ENCODE measurements around the gene HRNR.
A peak's percentile ranks its signal among the peaks of the same experiment; 100 is the strongest.
"Not testable (repeated sequence)": the region's sequence is repeated elsewhere in the genome, so short reads cannot be mapped to it uniquely, and the experiment has no call there.

Gene HRNR

DNA sequence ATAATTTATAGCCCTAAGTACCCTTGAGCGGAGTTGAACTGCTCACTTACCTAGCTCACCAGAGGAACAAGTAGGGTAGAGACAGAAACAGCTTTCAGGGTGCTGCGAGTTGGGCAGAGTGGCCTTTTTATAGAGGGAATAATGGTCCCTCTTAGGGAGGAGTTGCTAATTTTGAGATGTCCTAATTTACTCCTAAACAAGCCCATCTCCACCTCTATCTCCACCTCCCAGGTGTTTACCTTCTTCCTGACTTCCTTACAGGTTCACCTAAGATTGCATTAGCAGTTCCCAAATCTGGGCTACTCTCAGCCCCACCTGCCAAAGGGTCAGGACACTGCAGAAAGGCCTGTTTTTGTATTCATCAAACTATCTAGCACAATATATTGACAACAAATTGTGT is at the start of gene HRNR:
TSS of gene HRNR (minus strand) at position 101 of the 400 bp plus-strand sequence. CDS start 940 bp downstream, outside the sequence.
- DNase-seq (ENCODE audit: low spot score), result no peak
- no peak for FAIRE-seq

DNA sequence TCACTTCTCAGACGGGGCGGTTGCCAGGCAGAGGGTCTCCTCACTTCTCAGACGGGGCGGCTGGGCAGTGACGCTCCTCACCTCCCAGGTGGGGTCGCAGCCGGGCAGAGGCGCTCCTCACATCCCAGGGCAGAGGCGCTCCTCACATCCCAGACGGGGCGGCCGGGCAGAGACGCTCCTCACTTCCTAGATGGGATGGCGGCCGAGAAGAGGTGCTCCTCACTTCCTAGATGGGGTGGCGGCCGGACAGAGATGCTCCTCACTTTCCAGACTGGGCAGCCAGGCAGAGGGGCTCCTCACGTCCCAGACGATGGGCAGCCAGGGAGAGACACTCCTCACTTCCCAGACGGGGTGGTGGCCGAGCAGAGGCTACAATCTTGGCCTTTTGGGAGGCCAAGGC is 32.4 kb upstream of the HRNR start:
- DNase-seq (ENCODE audit: low spot score); FAIRE-seq: not testable (repeated sequence)

DNA sequence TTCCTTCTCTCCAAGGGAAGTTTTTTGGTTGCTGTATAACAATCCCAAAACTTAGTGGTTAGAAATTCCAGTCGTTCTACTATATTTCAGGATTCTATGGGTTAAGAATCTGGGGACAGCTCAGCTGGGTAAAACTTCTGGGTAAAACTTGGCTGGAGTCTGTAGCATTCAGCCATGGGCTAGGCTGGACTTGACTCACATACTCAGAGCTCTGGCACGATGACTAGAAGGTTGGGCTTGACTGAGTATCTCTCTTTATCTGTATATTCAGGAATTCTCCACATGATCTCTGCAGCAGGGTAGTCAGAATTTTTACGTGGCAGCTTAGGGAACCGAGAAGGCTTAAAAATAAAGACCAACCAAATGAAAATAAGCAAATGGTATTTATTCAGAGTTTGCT is 28.2 kb upstream of the HRNR start:
- FAIRE-seq, result no peak
- DNase-seq (ENCODE audit: low spot score), result no peak

DNA sequence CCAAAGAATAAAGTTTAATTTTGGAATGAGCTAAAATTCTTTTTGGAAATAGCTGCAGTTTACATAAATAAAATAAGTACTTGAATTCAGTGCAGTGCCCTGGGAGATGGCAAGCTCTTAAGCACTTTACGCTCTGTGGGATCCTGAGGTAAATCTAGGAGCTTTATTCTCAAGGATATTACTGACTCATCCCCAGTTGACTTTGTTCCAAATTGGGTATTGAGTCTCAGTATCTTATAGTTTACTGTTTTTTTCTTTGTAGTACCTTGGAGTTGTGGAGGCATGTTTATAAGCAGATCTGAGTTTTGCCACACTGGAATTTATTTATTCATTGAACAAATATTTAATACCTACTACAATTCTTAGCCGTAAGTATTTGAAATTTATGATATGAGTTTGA is 27.4 kb upstream of the HRNR start:
- FAIRE-seq (no peak), DNase-seq (ENCODE audit: low spot score) (no peak)

DNA sequence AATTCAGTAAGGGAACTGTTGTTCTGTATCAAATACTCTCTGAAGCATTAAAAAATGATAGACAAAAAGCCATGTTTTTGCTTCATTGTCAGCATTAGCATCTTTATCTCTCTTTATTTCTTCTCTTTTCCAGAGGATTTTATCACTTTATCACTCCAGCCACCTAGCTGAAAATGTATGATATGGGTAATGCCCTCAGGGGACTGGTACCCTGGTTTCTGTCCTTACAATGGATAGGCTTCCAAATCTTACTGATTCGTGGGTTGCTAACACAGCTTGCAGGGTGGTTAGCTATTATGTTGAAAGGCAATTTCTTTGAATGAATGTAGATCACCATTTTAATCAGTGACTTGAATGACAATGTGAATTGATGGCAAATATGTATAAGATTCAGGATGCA is 23.3 kb upstream of the HRNR start:
- no peak for FAIRE-seq

DNA sequence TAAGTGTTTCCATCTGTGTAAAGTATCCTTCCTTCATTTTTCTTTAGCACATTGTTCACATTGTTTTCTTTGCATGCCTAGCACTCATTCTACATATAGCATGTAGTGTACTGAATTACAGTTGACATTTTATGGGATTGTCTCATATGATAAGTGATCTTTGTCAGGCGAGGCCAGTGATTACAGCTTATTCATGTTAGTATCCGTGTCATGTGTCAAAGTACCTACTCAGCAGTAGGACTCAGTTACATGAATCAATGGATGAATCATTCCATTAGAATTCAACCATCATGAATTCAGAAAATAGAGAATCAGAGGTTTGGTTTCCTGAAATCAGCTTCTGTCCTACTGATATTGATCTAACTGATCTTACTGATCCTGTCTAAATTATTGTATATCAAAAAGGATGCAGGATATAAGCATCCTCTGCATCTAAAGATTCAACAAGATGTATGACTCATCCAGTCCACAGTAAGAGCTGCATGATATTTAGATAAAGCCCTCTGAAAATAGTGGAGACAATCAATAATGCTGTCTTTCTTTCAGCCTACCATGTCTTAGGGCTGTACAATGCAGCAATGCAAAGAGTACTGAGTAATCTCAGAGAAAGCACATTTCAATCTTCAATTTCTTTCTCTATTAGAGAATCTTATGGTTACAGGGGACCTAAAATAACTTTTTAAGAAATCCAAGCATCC is 20.7 kb upstream of the HRNR start:
- FAIRE-seq (peak; percentile 72), DNase-seq (ENCODE audit: low spot score) (peak; percentile 21)

More for the DNA sequence above, 23.3 kb upstream of the HRNR start:
- no peak for DNase-seq (ENCODE audit: low spot score)

DNA sequence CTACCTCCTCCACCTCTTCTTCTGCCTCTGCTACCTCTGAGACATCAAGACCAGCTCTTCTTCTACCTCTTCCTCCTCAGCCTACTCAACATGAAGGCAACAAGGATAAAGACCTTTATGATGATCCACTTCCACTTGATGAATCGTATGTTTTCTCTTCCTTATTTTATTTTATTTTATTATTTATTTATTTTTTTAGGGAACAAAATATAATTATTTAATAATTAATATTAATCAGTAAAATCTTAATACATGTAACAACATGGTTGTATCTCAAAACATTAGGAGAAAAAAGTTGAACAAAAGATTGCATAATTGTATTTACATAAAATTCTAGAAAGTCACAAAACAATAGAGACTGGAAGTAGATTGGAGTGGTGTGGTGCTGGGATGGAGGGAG is 13.1 kb upstream of the HRNR start:
- no peak for FAIRE-seq
- DNase-seq (ENCODE audit: low spot score), result no peak

DNA sequence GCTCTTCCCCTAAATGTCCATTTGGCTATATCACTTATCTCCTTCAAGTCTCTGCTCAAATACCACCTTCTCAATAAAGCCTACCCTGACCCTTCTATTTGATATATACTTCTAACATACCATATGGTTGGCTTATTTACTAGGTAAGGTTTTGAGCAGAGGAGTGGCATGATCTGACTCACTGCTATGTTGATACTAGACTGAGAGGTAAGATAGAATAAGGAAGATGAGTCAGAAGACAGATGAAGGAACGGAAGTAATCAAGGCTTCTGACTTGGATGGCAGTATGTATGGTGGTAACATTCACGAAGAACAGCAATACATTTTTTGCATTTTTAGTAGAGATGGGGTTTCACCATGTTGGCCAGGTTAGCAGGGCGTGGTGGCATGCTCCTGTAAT is 4.8 kb upstream of the HRNR start:
- FAIRE-seq (no peak), DNase-seq (ENCODE audit: low spot score) (no peak)

DNA sequence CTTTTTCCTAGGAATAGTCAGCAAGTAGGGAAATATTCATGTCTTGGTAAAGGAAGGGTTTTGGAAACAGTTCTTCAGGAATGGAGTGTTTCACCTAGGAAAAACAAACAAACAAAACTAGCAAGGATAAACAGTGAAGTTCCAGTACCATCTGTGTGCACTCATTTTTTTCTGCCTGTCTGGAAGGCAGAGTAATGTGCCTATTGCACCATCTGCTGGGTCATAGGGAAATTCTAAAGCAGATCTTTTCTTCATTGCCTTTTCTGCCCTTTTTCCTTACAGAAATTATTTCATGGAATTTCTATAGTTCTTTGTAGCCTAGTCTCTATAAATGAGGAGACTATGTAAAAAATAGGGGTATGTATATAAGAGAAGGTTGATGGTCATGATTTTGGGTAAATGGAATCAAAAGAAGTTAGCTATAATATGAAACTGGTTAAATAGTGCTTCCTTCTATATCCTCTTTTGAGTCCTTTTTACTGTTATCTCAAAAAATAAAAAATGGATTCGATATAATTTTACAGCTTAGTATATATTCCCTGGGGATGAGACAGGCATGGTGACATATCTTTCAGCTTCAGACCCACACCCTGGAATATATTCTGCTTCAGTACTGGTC is 3.4 kb upstream of the HRNR start:
- peak; percentile 7 for DNase-seq (ENCODE audit: low spot score)

DNA sequence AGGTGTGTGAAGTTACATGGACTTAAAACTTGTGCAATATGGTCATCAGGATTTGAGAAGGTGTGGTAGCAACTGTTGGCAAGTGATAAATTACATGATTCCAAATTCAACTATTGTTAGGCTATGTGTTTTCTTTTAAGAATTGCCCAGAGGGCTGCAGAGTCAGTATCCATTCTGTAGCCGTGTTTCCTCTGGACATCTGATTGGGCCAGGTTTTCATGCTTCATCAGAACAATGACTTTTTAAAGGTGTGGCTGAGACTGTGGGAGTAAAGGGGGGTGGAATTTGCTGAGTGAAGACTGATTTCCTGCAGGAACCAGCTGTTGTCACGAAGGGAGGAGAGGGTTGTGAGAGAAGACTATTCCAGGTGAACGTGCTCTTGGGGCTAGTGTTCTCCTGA is 1.7 kb upstream of the HRNR start:
- no peak for DNase-seq (ENCODE audit: low spot score)
- FAIRE-seq, result no peak

More for the DNA sequence above, 3.4 kb upstream of the HRNR start:
- no peak for FAIRE-seq

DNA sequence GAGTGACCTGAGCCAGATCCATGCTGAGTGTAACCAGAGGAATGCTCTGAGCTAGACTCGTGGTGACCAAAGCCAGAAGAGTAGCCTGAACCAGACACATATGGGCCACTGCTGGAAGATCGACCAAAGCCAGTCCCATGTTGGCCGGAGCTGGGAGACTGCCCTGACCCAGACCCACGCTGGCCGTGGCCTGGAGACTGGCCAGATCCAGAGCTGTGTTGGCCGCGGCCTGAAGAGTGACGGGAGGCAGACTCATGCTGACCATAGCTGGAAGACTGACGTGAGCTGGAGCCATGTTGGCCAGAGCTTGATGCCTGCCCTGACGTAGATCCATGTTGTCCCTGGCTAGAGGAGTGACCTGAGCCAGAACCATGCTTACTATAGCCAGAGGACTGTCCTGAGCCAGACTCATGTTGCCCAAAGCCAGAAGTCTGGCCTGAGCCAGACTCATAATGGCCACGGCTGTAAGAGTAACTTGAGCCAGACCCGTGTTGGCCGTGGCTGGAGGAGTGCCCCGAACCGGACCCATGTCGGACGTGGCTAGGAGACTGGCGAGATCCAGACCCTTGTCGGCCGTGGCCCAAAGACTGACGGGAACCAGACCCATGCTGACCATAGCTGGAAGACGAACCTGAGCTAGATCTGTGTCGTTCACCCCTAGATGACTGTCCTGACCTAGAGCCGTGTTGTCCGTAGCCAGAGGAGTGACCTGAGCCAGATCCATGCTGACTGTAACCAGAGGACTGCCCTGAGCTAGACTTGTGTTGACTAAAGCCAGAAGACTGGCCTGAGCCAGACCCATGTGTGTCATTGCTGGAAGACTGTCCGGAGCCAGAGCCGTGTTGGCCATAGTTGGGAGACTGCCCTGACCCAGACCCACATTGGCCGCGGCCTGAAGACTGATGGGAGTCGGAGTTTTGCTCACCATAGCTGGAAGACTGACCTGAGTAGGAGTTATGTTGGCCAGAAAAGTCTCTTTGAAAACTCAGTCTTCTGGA is 3.5 kb downstream of the HRNR start:
- DNase-seq (ENCODE audit: low spot score) (no peak), FAIRE-seq (no peak)

DNA sequence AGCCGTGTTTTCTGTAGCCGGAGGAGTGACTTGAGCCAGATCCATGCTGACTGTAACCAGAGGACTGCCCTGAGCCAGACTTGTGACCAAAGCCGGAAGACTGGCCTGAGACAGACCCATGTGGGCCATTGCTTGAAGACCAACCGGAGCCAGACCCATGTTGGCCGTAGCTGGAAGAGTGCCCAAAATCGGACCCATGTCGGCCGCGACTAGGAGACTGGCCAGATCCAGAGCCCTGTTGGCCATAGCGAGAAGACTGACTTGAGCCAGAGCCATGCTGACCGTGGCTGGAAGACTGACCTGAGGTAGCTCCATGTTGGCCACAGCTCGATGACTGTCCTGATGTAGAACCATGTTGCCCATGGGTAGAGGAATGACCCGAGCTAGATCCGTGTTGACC is 4.6 kb downstream of the HRNR start:
- not testable (repeated sequence) for FAIRE-seq; DNase-seq (ENCODE audit: low spot score)

DNA sequence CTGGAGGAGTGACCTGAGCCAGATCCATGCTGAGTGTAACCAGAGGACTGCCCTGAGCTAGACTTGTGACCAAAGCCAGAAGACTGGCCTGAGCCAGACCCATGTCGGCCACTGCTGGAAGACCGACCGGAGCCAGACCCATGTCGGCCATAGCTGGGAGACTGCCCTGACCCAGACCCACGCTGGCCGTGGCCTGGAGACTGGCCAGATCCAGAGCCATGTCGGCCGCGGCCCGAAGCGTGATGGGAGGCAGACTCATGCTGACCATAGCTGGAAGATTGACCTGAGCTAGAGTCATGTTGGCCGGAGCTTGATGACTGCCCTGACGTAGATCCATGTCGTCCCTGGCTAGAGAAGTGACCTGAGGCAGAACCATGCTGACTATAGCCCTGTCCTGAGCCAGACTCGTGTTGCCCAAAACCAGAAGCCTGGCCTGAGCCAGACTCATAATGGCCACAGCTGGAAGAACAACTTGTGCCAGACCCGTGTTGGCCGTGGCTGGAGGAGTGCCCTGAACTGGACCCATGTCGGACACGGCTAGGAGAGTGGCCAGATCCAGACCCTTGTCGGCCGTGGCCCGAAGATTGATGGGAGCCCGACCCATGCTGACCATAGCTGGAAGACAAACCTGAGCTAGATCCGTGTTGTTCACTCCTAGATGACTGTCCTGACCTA is 5.1 kb downstream of the HRNR start:
- no peak for DNase-seq (ENCODE audit: low spot score)
- FAIRE-seq, result no peak

DNA sequence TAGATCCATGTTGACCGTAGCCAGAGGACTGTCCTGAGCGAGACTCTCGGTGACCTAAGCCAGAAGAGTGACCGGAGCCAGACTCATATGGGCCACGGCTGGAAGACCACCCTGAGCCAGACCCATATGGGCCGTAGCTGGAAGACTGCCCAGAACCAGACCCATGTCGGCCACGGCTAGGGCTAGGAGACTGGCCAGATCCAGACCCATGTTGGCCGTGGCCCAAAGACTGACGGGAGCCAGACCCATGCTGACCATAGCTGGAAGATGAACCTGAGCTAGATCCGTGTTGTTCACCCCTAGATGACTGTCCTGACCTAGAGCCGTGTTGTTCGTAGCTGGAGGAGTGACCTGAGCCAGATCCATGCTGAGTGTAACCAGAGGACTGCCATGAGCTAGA is 8.4 kb downstream of the HRNR start:
- FAIRE-seq; DNase-seq (ENCODE audit: low spot score): not testable (repeated sequence)

DNA sequence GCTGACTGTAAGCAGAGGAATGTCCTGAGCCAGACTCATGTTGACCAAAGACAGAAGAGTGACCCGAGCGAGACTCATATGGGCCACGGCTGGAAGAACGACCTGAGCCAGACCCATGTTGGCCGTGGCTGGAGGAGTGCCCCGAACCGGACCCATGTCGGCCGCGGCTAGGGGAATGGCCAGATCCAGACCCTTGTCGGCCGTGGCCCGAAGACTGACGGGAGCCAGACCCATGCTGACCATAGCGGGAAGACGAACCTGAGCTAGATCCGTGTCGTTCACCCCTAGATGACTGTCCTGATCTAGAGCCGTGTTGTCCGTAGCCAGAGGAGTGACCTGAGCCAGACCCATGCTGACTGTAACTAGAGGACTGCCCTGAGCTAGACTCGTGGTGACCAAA is 9.1 kb downstream of the HRNR start:
- not testable (repeated sequence) for FAIRE-seq; DNase-seq (ENCODE audit: low spot score)

DNA sequence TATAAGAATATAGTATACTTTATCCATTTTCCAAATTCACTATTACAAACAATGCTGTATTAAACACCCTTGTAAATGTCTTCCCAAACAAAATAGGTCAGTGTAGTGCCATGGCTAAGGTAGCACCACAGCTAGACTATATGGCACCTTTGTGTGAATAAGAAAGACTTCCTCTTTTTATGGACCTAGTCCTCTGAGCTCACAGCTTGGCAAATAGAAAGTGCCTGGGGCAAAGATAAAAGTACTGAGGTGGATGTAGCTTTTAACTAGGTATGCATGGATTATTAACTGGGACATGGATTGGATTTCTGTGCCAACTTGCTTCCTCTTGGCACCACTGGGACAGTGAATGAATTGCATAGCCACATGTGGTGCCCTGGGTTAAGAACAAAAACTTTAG is 25.0 kb downstream of the HRNR start:
- DNase-seq (ENCODE audit: low spot score) (no peak), FAIRE-seq (no peak)

DNA sequence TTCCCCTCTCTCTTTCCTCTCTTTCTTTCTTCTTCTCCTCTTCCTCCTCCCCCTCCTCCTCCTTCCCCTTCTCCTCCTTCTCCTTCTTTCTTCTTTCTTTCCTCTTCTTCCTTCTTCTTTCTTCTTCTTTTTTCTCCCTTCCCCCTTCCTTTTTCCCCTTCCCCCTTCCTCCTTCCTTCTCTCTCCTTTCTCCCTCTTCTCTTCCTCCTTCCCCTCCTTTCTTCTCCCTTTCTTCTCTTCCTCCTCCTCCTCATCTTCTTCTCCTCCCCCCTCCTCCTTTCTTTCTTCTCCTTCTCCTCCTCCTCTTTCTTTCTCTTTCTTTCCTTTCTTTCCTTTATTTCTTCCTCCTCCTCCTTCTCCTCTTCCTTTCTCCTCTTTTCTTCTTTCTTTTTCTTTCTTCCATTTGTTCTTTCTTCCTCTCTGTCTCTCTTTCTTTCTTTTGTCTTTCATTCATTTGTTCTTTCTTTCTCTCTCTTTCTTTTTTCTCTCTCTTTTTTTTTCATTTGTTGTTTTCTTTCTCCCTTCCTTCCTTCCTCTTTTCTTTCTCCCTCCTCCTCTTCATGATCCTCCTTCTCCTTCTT is 26.5 kb downstream of the HRNR start:
- FAIRE-seq (no peak), DNase-seq (ENCODE audit: low spot score) (no peak)

DNA sequence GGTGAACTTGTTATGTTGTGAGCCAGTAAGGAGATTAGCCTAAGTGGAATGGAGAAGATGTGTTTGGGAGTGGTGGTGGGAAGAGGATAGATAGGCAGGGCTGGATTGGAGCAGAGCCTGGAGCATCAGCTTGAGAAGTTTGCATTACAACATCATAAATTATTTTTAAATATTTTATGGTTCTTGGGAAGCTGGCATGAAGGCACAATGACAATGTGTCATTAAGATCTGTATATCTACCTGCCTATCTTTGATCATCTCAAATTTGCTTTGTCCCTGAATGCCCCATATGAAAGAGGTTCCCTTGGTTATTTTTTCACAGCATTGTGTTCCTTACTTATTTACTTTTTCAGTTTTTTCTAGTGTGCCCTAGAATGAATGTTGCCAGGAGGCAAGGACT is 32.3 kb downstream of the HRNR start:
- FAIRE-seq, result no peak
- DNase-seq (ENCODE audit: low spot score), result no peak

DNA sequence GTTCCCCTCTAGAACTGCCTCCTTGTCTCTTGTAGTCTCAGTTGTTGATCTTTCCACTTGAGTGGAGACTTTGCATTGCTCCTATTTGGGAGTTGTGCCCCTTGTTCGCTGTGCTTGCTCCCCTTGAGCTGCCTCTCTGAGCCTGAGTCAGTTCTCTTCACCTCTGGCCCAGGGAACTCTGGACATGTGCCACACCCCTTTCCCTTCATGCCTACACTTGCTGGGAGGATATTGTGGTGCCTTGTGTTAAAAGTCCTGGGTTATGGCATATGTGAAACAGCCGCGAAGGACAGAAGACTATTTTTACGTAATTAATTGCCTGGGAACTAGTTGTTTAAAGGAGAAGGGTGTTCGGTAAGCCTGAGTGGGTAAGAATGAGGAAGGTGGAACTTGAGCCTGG is 32.7 kb downstream of the HRNR start:
- no peak for FAIRE-seq

DNA sequence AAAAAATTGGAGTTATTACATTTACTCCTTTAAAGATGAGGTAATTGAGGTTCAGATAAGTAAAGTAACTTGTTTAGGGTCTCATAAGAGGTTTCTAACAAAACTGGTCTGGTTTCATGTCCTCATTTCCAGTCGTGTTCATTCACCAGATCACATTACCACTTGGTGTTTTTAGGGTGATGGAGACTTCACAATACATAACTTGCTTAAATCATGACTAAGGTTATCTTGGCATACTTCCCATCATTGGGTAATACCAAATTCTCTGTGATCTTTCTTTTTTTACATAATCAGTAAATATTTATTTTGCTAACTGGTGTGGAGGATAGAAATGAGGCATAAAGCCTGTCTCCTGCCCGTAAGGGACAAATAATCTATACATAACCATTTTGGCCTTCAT is 33.4 kb downstream of the HRNR start:
- DNase-seq (ENCODE audit: low spot score) (no peak), FAIRE-seq (no peak)

More for the DNA sequence above, 32.7 kb downstream of the HRNR start:
- no peak for DNase-seq (ENCODE audit: low spot score)

All from urothelium cell line (cell line).